Thyroid gland (tissue), 4 donors: ENCODE data around the gene TIMM44. TPM values are rescaled to one million over a fixed set of nuclear protein-coding genes. Genes with fewer than 3 reads are reported as not detected.

Source experiments
- DNase-seq, 2 donors: peaks; one replicate each; pipeline ENCODE4 v3.0.0-alpha.2; 2019
- H3K27ac ChIP-seq, 3 donors: fragments of 200-600 bp; sonication (generic); 1 replicate in 2 of 3; 2 replicates in 1 of 3; pipeline ENCODE4 v1.5.1; 2016 to 2019; ENCODE audit warnings: mild to moderate bottlenecking in 1 of 3, moderate library complexity in 1 of 3
- H3K27me3 ChIP-seq: fragments of 200-600 bp; sonication (generic); one replicate; pipeline ENCODE4 v1.5.1; 2019
- H3K36me3 ChIP-seq, 2 donors: fragments of 200-600 bp; sonication (generic); one replicate each; pipeline ENCODE4 v1.5.1; 2016 to 2019
- H3K4me1 ChIP-seq, 2 donors: fragments of 200-600 bp; sonication (generic); one replicate each; pipeline ENCODE4 v1.5.1; 2017 to 2019
- H3K4me3 ChIP-seq, 3 donors: fragments of 200-600 bp; sonication (generic); replicated peaks in 1 of 3; 1 replicate in 2 of 3; 2 replicates in 1 of 3; pipeline ENCODE4 v1.5.1; 2016; ENCODE audit warnings: mild to moderate bottlenecking in 1 of 3
- H3K9me3 ChIP-seq: fragments of 200-600 bp; sonication (generic); one replicate; pipeline ENCODE4 v1.5.1; 2017
- CTCF ChIP-seq, 6 experiments: fragments of 200-600 bp in 3 of 6; fragments of 450-650 bp in 3 of 6; sonication (generic) in 3 of 6; IDR thresholded peaks; one replicate each; pipeline ENCODE4 v1.5.1; 2016 to 2019; ENCODE audit warnings: antibody characterized with exemption in 6 of 6, mild to moderate bottlenecking in 2 of 6, inconsistent platforms in 1 of 6, moderate library complexity in 1 of 6
- POLR2A ChIP-seq, 2 donors: fragments of 450-650 bp; IDR thresholded peaks; one replicate each; pipeline ENCODE4 v1.6.1; 2017; ENCODE audit warnings: antibody characterized with exemption in 2 of 2, mild to moderate bottlenecking in 2 of 2, moderate library complexity in 1 of 2
- WGBS, 2 donors: methylation state at CpG; one replicate each; pipeline ENCODE4 v1.1.5; 2017; 5-methylcytosine and 5-hydroxymethylcytosine counted together
- intact Hi-C: fragments of 100-400 bp; cut with DNase I; formaldehyde crosslinking; loops from one replicate; pipeline ENCODE4 v1.15.1; 2023
- total RNA-seq, 4 donors: library from RNA; depleted of rRNA; stranded (reverse); fragments of >200 nt; gene quantifications; one replicate each; pipeline ENCODE4 v1.2.3, GENCODE V29; 2016

The TIMM44 gene
- total RNA-seq, 4 donors from 2014 or later: 47.4 to 85.6 (median 56.6) TPM

GRCh38 chr19:7968008-7968795, 24.7 kb upstream of the TIMM44 start:
- Histone ChIP-seq H3K4me1 (no peaks in the 10 kb centered on the region), H3K27me3 (no peaks in the 10 kb centered on the region), H3K27ac (no peak overlapping the region), H3K36me3 (peaks cover 36 to 55% of the 10 kb centered on the region in 2 donors), H3K9me3 (no peaks in the 10 kb centered on the region), H3K4me3 (no peak overlapping the region)
- intact Hi-C loops: no loop called here
- DNase-seq: no peak
- TF ChIP-seq POLR2A (IDR thresholded peaks at IDR 0.05) (no peak), CTCF (IDR thresholded peaks at IDR 0.05) (no peak)
- 93 to 94% methylated on average over 6 to 15 of the region's 15 CpGs for WGBS, 2 donors

DNA sequence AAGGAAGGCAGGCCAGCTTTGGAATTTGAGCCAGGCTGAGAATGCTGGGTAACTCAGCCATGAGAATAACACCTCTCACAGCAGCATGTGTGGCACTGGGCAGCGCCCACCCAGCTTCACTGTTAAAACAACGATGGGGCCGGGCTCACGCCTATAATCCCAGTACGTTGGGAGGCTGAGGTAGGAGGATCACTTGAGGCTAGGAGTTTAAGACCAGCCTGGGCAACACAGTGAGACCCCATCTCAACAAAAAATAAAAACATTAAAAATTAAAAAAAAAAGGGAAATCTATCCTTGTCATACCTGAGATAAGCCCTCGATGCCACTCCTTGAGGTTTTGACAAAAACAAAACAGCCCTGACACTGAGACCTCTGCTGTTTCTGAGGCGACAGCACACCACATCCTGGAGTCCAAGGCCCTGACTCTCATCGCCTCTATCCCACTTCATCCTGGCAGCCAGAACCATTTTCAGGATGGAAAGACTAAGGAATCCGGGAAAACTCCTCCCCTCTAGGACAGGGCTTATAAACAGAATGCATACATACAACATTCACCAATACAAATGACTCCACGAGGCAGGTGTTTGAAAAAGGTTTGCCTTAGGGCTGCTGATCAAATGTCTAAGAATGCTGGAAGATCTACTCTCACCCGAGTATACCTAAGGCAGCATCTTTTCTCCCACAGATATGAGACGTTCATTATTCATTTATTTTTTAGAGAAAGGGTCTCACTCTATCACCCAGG, 22.6 kb upstream of the TIMM44 start:
- no peaks in the 10 kb centered on the region for H3K9me3 ChIP-seq
- H3K36me3 ChIP-seq: peaks cover 45 to 51% of the 10 kb centered on the region in 2 donors
- H3K4me3 ChIP-seq: no peak overlapping the region
- intact Hi-C loops: no loop called here
- DNase-seq: no peak
- 93 to 95% methylated on average over 12 of the region's 12 CpGs for WGBS, 2 donors
- H3K4me1 ChIP-seq: no peaks in the 10 kb centered on the region
- TF ChIP-seq POLR2A (IDR thresholded peaks at IDR 0.05) (no peak), CTCF (IDR thresholded peaks at IDR 0.05) (no peak)
- H3K27ac ChIP-seq: no peak overlapping the region
- H3K27me3 ChIP-seq: no peaks in the 10 kb centered on the region

GRCh38 chr19:7965259-7965841, 21.9 kb upstream of the TIMM44 start:
- Histone ChIP-seq H3K36me3 (peaks cover 45 to 53% of the 10 kb centered on the region in 2 donors), H3K4me1 (no peaks in the 10 kb centered on the region), H3K4me3 (no peak overlapping the region), H3K27me3 (no peaks in the 10 kb centered on the region), H3K27ac (no peak overlapping the region), H3K9me3 (no peaks in the 10 kb centered on the region)
- 88% methylated on average over 12 of the region's 12 CpGs for WGBS, 2 donors
- intact Hi-C loops: no loop called here
- no peak for TF ChIP-seq POLR2A (IDR thresholded peaks at IDR 0.05)
- no peak for TF ChIP-seq CTCF (IDR thresholded peaks at IDR 0.05)
- DNase-seq: no peak

DNA sequence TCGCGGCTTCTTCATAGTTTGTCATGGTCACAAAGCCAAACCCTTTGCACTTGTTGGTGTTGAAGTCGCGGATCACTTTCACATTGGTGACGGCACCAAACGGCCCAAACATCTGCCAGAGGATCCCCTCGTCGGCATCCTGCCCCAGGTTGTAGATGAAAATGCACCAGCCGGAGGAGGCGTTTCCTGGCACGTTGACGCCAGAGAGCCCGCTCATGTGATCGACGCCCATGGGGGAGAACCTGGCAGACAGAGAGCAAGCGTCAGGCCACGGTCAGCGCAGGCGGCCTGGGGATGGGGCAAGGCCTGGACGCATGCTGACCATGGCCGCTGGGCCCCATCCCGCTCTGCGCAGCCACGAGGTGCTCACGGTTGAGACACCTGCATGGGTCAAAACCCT, 20.1 kb upstream of the TIMM44 start:
- intact Hi-C loops: no loop called here
- H3K36me3 ChIP-seq: peaks cover 38 to 53% of the 10 kb centered on the region in 2 donors

More for the DNA sequence above, 20.1 kb upstream of the TIMM44 start:
- Histone ChIP-seq H3K4me1 (no peaks in the 10 kb centered on the region), H3K9me3 (no peaks in the 10 kb centered on the region), H3K4me3 (no peak overlapping the region), H3K27ac (no peak overlapping the region), H3K27me3 (no peaks in the 10 kb centered on the region)
- 96 to 98% methylated on average over 12 to 25 of the region's 25 CpGs for WGBS, 2 donors
- no peak for DNase-seq
- TF ChIP-seq CTCF (IDR thresholded peaks at IDR 0.05): no peak
- no peak for TF ChIP-seq POLR2A (IDR thresholded peaks at IDR 0.05)
